GM21825 (cell line): Measurements from ENCODE around the gene DNAJC10.
"Not testable (repeated sequence)": the region's sequence is repeated elsewhere in the genome, so short reads cannot be mapped to it uniquely, and the experiment has no call there.

Experiments used
- ATAC-seq: cut with Tn5 transposase; IDR thresholded peaks from one replicate; pipeline ENCODE4 v1.9.1; 2021; ENCODE audit warnings: mild to moderate bottlenecking, moderate library complexity; ENCODE audit not compliant: unreplicated experiment

DNAJC10 gene

DNA sequence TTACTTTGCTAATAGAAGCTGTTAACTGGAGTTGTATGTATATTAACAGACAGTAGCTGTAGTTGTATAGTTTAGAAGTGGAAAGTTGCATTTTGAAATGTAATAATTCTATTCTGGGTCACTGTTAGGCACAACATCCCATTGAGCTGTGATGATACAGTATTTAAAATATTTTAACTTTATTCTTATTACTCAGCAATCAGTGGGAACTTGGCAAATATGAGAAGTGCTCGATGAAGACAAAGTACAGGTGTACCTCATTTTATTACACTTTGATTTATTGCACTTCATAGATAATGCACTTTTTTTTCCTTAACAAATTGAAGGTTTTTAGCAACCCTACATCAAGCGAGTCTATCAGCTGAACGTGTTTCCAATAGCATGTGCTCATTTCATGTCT, 8.6 kb downstream of the DNAJC10 start:
- no peak for ATAC-seq

DNA sequence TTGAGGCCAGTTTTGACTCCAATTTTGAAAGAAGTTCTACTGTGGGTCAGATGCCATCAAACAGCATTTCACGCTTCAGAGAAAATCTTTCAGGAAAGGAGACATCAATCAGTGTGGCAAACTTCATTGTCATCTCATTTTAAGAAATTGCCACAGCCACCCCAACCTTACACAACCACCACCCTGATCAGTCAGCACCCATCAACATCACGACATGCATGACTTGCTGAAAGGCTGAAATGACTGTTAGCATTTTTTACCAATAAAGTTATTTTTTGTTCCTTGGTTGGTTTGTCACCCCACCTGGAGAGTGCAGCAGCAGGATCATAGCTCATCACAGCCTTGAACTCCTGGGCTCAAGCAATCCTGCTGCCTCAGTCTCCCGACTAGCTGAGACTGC, 10.4 kb downstream of the DNAJC10 start:
- ATAC-seq = no peak

DNA sequence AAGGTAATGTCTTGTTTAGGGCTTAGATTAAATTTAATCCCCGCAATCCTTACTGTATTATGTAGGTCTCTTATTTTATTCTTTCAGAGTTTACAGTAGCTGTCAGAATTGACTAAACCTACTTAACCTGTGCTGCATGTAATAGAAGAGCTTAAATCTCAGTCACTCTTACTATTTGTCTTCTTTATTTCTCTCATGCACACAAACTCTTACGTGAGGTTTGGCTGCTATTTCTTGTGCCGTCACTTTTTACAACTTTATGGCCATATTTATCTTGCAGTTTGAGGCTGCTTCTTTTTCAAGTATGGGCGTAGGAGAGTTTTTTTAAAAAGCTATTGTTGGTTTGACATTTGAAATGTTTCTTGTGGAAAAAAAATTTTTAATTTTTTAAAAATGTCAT, 12.0 kb downstream of the DNAJC10 start:
- ATAC-seq = no peak

DNA sequence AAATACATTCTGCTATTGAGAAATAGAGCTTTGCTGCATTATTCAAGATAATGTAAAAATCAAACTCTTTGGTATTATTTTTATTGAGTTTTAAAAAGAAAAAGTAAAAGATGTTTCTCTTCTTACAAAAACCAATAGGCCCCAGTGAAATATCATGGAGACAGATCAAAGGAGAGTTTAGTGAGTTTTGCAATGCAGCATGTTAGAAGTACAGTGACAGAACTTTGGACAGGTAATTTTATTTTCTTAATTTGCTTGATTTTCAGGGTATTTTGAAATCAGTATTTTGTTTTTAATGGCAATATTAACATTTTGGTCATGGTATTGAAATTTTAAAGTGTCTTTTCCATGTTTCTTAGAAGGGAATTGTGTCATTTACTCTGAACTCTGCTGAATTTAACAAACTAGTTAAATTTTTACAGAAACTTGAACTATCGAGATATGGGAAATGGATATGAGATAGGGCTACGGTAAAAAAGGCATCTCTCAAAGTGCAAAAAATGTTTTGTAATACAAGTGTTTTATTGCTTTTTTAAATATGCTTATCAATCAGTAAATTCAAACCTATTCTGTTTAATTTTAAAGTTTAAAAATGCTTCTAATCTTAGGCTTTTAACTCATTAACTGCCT, 13.8 kb downstream of the DNAJC10 start:
- no peak for ATAC-seq

DNA sequence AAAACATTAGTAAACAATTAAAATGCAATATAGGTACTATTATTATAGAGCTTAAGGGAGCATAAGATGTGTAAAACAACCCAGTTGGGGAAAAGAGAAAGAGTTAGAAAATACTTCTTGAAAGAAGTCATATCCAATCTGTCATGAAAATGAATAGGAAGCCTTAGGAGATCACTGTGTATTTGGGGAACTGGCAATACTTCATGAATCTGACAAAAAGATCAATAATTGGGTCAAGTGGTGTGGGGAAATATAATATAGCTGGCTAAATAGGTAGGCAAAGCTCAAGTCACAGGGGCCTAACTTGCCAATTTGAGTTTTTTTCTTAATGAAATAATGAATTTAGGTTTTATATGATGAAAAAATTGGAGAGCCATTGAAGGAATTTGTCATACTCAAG, 14.4 kb downstream of the DNAJC10 start:
- no peak for ATAC-seq

DNA sequence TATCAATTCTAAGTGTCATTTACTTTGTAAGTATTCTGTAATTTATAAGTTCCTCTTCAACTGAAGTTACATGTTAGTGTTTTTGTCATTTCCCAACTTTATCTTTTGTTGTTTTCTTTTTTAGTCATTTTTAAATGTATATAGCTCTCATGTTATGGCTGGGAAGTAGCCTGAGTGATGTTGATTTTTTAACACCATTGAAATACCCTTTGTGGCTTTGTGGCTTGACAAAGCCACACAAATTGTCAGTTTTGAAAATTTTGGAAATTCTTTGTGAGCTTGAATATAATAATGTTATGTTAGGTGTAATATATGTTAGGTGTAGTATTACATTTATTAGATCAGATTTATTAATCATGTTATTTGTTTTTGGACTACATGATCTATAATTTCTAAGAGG, 16.7 kb downstream of the DNAJC10 start:
- no peak for ATAC-seq

DNA sequence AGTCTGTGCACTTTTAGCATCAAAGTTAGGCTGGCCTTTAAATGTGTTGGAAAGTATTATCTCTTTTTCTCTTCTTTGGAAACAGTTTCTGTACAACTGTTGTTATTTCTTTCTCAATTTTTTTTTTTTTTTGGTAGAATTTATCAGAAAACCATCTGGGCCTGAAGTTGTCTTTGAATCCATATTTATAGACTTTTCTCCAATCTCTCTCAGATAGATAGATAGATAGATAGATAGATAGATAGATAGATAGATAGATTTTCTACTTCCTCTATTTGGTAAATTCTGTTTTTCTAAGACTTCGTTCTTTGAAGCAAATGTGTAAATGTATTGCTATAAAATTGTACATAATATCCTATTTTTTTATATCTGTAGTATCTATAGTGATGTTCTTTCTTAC, 17.5 kb downstream of the DNAJC10 start:
- ATAC-seq = no peak

DNA sequence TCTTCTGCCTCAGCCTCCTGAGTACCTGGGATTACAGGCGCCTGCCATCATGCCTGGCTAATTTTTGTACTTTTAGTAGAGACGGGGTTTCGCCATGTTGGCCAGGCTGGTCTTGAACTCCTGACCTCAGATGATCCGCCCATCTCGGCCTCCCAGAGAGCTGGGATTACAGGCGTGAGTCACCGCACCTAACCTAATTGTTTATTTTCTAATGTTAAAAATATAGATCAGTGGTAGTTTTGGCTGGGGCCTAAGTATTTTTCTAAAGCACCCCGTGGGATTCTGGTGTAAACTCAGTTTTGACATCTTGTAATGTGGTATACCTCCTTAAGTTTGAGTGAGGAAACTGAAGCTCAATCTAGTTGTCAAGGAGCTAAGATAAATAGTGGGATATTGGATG, 20.8 kb downstream of the DNAJC10 start:
- ATAC-seq = not testable (repeated sequence)

DNA sequence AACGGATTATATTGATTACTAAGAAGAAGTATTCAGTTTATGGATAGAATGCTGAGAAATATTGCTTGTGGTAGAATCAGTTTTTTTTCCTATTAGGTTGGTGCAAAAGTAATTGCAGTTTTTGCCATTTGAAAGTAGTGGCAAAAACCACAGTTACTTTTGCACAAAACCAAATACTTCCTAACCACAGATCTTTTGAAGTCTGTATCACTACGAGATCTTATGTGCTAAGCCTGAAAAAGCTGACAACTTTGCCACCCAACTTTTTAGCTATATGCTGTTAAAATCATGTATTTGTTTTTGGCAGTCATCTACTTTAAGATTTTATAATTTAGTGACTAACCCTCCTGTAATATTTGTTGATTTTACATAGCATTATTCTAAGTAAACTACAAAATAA, 24.6 kb downstream of the DNAJC10 start:
- ATAC-seq = no peak

DNA sequence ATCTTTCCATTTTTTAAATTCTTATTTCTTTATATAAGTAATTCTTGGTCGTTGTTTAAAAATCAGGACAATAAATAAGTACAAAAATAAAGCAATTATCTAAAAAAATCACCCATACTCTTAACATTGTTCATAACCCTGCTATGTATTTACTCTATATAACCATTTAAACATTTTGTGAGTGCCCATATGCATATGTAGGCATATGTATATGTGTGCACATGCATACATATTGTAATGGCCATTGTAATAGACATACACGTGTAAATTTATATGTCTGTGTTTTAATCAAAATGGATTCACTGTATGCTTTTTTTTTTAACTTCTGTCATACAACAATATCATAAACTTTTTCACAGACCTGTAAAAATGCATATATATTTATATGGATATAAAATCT, 25.6 kb downstream of the DNAJC10 start:
- no peak for ATAC-seq

DNA sequence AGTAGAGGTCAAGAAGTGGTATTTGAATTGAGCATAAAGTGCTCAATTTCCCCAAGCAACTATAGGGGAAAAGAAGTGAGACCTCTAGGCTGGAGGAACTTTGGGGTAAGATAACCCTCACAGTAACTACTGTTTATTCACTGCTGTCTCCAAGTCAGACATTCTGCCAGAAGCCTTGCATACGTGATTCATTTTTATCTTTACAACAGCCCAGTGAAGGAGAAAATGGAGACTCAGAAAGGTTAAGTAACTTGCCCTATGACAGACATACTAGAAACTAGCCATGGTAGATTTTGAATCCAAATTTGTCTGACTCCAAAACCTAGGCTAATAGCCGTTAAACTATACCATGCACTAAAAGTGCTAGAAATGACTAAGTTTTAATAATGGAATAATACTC, 28.4 kb downstream of the DNAJC10 start:
- ATAC-seq = no peak

DNA sequence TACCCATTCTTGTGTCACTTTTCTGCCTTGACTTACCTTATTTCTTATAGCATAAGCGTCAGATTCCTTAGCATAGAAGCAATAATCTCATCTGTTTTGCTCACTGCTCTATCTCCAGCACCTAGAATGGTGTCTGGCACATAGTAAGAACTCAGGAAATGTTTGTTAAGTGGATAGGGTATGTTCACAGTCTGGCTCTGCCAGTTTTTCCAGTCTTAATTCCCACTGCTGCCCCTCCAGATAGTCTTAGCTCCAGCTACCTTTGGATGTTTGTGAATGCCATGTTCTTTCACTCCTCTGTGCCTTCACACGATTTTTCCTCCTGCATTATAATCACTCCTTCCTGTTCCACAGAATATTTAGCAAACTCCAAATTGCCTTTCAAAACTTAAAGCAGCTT, 29.0 kb downstream of the DNAJC10 start:
- ATAC-seq = no peak

DNA sequence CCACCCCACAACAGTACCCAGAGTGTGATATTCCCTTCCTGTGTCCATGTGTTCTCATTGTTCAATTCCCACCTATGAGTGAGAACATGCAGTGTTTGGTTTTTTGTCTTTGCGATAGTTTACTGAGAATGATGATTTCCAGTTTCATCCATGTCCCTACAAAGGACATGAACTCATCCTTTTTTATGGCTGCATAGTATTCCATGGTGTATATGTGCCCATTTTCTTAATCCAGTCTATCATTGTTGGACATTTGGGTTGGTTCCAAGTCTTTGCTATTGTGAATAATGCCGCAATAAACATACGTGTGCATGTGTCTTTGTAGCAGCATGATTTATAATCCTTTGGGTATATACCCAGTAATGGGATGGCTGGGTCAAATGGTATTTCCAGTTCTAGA, 29.8 kb downstream of the DNAJC10 start:
- not testable (repeated sequence) for ATAC-seq

DNA sequence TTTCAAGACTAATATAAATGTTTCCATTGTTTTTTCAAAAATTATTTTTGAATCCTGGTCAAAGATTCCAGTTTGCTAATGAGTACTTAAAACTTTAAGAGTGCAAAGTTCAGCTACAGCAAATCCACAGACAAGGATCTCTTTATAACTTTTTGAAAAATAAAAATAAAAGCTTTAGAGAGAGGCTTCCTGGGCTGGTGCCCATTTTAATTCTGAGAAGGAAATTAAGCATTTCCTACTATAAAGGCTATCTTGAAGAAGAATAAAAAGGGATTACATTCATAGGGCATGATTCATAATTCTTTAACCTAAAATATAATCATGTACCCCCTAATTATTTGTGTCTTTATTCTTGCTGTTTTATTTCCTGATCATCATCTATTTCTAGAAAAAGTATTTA, 38.2 kb downstream of the DNAJC10 start:
- no peak for ATAC-seq

DNA sequence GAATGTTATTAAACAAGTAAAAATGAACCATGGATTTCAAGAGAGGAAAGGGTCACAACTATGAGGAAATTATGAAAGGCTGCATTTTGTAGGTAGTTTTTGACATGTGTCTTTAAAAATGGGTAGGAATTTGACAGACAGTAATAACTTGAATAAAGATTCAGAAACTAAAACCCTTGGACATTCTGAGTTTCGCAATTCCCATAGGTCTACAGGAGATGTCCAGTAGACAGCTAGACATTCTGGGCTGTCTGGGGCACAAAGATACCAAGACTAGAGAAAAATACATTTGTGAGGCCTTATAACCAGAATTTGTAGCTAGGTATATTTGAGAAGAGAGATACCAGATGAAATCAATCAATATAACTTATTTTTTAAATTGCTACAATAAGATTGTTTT, 42.3 kb downstream of the DNAJC10 start:
- no peak for ATAC-seq

DNA sequence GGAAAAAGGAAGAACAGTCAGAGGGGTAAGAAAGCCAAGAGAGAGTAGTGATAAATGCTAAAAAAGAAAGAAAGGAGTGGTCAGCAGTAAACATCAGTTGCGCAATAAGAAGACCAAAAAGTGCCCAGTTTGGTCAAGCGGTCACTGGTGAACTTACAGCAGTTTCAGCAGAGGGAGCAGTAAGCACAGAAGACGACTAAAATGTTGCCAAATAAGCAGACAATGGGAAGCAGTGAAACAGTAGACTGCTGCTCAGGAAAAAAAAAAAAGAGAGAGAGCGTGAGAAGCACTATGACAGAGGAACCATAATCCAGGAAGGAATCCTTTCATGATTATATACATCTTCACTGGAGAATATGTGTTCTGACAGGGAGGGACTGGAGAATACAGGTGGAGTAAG, 45.8 kb downstream of the DNAJC10 start:
- no peak for ATAC-seq

DNA sequence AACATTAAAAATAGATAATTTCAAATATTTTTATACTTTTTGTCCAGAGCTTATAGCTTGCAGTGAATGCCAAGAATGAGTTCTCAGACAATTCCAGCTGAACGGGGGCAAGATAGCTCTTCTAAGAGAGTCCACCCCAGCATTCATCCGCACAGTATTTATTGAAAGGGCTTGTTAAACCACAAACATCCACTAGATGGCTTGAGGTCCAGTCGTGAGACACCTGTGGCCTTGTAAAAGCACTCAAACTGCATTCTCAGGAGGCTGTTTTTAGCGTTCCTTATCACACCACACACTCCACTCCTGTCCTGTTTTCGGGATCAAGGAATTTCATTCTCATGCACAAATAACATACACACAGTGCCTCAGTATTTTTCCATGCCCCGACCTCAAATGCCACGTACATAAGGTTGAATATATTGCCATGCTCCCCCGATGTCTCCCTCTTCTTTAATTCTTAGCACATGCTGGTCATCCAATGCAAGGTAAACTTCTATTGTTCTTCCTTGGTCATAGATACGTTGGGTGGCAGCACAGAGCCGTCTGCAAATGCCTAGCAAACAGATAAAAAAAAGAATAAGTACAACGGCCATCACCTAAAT, 47.4 kb downstream of the DNAJC10 start:
- no peak for ATAC-seq

DNA sequence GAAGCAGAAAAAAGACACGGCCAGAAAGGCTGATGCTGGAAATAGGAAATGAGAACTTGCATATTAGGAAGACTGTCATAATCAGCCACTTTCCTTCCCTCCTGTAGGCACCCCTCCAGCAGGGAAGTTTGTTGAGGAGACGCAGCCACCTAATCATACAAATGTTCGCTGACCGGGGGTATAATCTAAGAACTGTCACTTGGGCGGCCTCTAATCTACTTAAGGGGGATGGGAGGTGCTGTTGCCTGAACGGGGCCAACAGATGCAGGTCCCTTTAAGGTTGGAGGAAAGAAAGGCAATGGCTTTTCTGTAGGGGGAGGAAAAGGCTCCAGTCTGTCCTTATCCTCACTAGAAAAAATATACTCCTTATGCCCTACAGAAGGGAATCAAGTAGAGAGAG, 50.6 kb downstream of the DNAJC10 start:
- no peak for ATAC-seq

DNA sequence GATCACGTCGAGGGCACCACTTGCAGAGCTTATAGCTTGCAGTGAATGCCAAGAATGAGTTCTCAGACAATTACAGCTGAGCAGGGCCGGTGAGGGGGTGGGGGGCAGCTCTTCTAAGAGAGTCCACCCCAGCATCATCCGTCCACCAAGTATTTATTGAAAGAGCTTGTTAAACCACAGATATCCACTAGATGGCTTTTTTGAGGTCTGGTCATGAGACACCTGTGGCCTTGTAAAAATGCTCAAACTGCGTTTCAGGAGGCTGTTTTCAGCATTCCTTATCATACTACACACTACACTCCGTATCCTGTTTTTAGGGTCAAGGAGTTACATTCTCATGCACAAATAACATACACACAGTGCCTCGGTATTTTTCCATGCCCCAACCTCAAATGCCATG, 51.5 kb downstream of the DNAJC10 start:
- ATAC-seq = no peak

DNA sequence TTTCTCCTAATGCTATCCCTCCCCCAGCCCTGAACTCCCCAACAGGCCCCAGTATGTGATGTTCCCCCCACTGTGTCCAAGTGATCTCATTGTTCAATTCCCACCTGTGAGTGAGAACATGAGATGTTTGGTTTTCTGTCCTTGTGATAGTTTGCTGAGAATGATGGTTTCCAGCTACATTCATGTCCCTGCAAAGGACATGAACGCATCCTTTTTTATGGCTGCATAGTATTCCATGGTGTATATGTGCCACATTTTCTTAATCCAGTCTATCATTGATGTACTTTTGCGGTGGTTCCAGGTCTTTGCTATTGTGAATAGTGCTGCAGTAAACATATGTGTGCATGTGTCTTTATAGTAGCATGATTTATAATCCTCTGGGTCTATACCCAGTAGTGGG, 52.9 kb downstream of the DNAJC10 start:
- ATAC-seq = not testable (repeated sequence)

DNA sequence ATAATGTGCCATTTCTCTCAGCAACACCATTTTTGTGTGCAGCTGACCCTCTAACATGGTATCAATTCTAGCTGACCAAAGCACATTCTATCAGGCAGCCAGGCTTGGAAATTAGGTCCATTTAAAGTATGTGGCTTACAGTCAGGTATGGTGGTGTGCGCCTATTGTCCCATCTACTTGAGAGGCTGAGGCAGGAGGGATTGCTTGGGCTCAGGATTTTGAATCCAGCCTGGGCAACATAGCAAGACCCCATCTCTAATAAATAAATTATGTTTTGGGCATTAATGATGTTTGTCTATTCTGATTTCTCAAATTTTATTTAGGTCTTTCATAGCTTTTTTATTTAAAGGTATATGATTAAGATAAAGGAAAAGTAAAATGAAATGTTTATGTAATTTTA, 63.3 kb downstream of the DNAJC10 start:
- ATAC-seq = no peak

DNA sequence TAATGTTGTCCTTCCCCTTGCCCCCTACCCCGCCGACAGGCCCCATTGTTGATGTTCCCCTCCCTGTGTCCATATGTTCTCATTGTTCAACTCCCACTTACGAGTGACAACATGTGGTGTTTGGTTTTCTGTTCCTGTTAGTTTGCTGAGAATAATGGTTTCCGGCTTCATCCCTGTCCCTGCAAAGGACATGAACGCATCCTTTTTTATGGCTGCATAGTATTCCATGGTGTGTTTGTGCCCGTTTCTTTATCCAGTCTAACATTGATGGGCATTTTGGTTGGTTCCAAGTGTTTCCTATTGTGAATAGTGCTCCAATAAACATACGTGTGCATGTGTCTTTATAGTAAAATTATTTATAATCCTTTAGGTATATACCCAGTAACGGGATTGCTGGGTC, 65.0 kb downstream of the DNAJC10 start:
- not testable (repeated sequence) for ATAC-seq

DNA sequence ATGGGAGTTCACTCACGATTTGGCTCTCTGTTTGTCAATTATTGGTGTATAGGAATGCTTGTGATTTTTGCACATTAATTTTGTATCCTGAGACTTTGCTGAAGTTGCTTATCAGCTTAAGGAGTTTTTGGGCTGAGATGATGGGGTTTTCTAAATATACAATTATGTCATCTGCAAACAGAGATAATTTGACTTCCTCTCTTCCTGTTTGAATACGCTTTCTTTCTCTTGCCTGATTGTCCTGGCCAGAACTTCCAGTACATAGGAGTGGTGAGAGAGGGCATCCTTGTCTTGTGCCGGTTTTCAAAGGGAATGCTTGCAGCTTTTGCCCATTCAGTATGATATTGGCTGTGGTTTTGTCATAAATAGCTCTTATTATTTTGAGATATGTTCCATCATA, 66.6 kb downstream of the DNAJC10 start:
- ATAC-seq = not testable (repeated sequence)
